Activated T-cell treated with anti-CD3 and anti-CD28 coated beads for 48 hours (primary cell): Measurements from ENCODE around the gene KLF4.

ENCODE experiments used
- DNase-seq: peaks from one replicate; pipeline ENCODE4 v3.0.0-alpha.2; 2020; ENCODE audit warnings: low read depth

The KLF4 gene

DNA sequence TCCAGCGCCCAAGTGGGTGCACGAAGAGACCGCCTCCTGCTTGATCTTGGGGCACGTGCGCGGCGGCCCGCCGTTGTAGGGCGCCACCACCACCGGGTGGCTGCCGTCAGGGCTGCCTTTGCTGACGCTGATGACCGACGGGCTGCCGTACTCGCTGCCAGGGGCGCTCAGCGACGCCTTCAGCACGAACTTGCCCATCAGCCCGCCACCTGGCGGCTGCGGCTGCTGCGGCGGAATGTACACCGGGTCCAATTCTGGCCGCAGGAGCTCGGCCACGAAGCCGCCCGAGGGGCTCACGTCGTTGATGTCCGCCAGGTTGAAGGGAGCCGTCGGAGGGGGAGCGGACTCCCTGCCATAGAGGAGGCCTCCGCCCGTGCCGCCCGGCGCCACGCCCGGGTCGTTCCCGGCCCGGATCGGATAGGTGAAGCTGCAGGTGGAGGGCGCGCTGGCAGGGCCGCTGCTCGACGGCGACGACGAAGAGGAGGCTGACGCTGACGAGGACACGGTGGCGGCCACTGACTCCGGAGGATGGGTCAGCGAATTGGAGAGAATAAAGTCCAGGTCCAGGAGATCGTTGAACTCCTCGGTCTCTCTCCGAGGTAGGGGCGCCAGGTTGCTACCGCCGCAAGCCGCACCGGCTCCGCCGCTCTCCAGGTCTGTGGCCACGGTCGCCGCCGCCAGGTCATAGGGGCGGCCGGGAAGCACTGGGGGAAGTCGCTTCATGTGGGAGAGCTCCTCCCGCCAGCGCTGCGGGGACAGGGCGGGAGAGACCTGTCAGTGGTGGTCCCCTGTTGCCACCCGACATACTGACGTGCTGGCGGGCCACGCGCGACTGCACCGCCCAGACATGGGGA, 1.8 kb downstream of the KLF4 start:
- peak; percentile 40 for DNase-seq

DNA sequence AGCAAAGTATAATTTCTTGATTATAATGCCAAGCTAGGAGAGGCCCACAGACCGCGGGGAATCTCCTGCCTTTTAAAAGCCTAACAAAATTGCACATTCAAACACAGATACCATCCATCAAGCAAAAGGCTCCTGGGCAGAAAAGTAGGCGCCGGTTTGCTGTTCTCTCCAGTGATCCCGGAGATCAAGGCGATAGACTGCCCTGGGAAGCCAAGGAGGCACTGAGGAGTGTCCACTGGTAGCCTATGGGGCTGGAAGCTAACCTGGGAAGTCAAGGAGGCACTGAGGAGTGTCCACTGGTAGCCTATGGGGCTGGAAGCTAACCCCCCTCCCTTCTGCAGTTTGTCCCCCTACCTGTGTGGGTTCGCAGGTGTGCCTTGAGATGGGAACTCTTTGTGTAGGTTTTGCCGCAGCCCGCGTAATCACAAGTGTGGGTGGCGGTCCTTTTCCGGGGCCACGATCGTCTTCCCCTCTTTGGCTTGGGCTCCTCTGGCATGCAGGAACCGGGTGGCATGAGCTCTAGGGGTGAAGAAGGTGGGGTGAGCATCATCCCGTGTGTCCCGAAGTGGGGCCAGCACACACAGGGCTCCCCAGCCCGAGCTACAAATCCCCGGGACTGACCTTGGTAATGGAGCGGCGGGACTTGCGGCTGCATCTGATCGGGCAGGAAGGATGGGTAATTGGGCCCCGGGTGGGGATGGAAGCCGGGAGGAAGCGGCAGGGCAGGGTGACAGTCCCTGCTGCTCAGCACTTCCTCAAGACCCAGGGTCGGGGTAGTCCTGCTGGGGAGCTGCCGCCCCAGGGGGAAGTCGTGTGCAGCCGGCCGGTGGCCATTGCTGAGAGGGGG, 2.7 kb downstream of the KLF4 start:
- no peak for DNase-seq

DNA sequence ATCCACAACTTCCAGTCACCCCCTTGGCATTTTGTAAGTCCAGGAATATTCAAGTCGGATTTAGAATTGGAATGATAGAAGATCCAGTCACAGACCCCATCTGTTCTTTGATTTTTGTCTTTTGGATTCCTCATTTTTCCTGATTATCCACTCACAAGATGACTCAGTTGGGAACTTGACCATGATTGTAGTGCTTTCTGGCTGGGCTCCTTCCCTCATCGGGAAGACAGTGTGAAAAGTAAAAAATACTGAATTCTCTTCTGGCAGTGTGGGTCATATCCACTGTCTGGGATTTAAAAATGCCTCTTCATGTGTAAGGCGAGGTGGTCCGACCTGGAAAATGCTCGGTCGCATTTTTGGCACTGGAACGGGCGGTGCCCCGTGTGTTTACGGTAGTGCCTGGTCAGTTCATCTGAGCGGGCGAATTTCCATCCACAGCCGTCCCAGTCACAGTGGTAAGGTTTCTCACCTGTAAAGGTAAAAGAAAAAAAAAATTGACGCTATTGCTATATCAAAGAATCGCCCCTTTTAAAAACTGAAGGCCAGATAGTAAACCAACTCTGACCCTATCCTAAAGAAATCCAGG, 4.0 kb downstream of the KLF4 start:
- DNase-seq: no peak

DNA sequence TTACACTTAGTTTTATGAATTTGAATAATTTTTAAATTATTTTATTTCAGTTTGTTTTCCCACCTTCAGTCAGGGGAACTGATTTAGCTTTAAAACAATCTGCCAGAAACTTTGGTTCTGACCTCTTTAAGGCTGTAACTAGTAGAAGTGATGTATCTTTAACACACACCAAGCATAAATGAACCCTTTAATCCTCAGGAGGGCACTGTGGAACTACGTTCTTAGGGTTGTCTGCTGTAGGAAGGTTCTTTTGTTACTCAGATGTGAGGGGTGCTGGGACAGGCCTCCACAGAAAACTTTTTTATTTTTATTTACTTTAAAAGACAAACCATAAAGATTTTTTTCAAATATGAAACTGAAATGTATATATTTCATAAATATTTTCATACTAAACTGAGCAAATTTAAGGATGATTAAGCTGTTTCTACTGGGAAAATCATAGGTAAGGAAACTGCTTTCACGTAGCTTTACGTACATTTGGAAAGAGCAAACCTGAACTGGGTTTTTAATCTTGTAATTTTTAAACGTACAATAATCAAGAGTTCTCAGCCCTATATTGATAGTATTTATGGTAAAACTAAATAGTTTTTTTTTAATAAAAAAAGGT, 5.3 kb downstream of the KLF4 start:
- no peak for DNase-seq

DNA sequence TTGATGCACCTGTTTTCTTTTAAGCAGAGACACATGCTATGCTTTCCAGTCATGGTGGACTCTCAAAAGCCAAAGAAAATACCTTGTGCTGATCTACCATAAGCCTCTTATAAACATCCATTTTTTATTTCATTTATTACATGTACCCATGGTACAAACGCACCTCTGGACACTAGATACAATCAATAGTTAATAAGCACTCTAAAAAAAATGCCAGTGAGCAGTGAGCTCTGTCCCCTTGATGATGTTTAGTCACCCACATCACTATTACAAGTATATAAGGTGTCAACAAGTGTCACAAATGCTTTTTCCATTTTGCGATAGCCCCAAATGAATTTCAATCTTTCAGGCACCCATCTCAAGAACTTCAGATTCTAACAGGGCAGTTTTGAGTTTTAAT, 5.9 kb downstream of the KLF4 start:
- no peak for DNase-seq

DNA sequence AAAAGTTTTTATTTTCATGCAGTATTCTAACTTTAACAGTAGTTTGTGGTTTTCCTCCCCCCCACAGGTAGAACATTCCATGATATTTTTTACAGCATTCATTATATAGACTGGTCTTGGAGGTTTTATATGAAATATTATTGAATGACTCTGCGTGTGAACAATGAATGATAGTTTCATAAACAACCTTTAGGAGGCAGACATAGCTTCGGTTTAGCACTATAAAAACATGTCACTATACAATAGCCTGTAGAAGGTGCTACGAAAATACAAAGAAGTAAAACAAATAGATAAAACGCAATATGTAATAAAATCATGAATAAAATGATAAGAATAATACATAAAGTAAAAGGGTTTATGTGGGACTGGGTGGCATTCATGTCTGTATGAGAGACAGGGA, 8.5 kb downstream of the KLF4 start:
- no peak for DNase-seq

DNA sequence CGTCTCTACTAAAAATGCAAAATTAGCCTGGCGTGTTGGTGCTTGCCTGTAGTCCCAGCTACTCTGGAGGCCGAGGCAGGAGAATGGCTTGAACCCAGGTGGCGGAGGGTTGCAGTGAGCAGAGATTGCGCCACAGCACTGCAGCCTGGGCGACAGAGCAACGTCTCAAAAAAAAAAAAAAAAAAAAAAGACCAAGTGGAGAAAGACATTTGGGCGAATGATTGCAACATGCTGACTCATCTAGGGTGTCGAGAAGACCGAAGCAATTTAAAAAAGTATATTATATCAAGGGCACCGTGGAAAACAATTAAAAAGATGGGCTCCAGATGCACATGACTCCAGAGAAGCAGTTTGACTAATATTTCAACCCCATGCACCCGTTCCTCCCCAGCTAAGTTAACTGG, 9.2 kb downstream of the KLF4 start:
- DNase-seq: no peak

DNA sequence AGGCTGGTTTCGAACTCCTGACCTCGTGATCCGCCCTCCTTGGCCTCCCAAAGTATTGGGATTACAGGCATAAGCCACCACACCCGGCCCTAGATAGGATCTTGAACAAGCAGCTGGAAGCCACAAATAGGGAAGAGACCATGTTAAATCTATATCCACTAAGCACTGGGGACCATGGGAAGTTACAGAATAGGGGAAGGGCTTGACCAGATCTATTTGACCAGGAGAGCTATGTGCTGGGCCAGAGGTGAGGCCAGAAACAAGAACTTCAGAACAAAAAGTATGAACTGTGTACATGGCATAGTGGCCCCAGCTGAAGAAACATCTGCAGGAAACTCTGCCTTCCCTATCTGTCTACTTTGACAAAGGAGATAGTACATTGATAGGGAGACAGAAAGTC, 10.8 kb downstream of the KLF4 start:
- DNase-seq: no peak

DNA sequence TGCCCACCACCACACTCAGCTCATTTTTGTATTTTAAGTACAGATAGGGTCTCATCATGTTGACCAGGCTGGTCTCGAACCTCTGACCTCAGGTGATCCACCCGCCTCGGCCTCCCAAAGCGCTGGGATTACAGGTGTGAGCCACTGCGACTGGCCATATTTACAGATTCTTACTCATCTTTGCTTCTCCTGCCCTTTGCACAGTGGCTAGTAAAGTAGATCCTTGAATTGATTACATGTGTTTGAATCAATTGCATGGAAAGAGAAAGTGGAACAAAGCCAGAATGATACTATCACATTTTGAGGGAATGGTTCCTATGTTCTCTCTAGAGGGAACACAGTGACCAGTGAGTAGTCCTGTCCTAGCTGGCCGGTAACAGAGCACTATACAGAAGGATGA, 15.4 kb downstream of the KLF4 start:
- no peak for DNase-seq

DNA sequence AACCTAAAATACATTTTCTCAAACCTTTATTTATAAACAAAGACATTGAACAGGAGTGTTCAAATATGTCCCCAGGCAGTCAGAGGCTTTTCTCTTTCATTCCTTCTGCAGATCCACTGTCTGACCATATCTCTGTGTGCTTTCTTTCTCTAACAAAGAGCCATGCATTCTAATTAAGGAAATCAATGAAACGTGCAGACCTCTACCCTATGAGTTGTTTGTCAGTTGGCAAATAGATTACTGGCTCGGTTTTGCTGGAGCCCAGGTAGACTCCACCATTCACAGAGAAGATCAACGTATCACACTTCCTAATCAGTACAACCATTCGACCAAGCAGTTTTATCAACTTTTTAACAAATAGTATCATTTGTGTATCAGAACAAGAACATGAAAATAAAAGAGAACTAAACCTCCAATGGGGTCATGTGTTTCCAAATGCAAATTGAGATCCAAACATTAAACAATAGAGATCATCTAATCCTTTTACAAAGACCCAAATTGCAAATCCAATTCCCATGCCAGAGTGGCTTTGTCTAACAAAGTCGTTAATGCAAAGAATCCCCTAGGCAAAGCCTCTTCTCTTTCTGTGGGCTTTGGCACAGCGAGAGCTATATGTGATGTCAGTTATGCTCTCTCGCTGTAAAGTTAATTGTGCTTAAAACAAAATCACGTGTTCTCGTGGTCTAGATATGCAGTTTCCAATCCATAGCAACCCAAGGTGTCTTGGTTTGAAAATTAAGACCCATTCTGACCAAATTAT, 16.8 kb downstream of the KLF4 start:
- DNase-seq: no peak

DNA sequence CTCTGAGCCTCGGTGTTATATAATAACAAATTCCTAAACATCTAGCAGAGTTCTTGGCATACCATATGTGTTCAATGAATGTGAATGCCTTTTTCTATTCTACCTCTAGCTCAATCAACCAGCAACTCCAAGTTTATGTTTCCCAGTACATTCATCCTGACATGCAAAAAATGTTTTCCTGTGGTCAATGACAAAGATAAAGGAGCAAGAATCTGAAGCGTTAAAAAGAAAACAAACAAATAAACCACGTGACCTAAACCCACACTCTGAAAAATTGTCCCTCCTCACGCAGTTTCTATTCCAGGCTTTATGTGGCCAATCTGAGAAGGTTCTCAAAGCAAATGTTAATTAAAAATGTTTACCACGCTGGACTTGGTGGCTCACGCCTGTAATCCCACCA, 18.0 kb downstream of the KLF4 start:
- DNase-seq: no peak

DNA sequence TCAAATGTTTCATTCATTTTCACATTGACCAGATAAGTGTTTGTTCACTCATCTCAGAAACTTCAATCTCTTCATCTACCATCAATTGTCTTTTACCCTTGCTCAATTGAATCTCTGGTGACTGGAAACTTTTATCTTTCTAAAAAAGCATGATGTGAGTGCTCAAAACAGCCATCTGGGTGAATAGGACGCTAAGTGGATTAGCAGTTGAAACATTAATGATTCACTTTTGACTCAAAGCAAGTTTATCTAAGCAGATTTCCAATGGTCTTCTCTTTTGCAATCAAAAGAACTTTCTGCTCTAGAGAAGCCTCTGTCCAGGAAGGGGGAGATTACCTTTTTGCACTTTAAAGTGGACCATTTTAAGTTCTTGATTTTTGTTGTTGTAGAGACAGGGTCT, 22.2 kb downstream of the KLF4 start:
- DNase-seq: no peak

DNA sequence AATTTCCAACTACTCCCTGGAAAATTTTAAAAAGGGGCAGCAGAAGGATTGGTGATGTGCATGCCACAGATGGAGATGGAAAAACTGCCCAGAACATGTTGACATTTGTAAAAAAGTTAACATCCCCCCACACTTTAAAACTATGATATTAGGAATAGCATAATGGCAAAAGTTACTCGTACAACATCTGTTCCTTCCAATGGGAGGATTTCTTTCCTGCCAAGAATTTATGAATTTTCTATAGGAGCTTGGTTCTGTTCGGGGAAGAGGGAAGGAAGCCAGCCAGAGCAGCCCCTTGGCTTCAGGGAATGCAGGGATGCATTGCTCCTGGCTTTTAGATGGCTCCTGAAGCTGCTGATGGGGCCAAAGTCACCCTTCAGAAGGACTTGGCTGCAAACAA, 22.7 kb downstream of the KLF4 start:
- no peak for DNase-seq

DNA sequence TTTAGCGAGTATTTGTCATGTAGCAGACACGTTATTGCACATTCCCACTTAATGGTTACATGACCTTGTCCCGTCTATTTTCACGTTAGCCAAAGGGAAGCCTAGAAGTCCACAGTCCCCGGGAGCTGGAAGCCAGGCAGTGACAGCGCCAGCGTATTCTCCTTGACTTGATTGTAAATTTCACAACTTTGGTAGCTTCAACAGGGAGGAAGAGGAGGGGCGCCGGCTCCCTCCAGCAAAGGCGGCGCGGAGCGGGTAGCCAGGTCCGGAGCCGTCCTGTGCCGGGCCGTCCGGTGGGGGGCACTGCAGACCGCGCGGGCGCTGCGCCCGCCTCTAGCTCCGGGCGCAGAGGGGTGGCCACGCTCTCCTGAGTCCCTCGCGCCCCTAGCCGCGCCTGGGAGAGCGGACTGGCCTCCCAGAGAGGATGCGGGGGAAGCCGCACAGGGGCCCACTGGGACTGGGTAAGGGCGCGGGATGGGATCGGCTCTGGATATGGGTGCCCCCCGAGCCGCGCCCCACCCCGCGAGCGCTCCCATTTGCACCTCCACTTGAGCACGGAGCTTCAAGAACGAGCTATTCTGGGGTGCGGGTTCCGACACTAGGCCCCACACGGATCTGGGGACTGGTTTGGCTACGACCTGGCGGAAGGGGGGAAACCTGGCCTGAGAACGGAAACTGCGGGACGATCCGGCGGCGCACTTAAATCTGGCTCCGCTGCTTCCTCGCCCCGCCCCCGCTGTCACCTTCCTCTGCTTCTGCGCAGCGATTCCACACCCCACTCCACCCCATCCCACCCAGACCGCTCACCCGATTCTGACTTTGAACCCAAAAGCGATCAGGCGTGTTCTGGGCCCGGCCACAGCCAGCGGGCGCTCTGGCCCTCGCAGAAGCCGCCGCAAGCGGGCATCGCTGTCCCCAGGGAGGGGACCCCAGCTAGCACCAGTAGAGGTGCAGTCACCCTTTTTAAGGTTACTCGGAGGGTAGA, 23.8 kb downstream of the KLF4 start:
- peak; percentile 25 for DNase-seq

DNA sequence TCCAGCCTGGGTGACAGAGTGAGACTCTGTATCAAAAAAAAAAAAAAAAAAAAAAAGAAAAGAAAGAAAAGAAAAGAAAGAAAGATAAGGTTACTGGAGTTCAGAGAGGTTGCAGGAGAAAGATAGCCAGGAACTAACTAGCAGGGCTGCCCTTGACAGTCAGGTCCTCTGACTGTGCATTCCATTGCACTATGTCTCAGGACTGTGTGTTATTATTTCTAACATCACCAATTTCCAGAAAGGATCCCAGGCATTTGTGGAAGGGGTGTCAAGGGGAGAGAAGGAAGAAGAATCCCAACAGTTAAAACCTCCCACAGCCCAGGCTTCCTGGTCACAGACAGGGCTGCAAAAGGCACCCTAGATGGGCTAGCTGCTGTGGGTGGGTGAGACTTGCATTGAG, 25.1 kb downstream of the KLF4 start:
- no peak for DNase-seq

DNA sequence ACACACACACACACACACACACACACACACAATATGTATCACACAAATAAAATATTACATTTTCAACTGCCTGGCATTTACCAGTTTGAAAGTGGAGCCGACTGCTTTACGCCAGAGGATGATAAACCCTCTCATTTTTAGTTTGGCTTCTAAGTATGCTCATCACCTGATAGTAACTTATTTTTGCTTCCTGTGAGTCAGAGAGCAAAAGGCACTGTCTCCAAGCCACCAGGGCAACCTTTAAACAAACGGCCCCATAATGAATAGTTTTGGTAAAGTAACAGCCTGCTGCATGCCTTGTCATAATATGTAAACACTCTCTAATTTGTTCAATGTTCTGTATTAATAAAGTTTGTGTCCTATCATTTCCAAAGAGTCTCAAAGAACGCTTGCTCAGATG, 26.9 kb downstream of the KLF4 start:
- no peak for DNase-seq

DNA sequence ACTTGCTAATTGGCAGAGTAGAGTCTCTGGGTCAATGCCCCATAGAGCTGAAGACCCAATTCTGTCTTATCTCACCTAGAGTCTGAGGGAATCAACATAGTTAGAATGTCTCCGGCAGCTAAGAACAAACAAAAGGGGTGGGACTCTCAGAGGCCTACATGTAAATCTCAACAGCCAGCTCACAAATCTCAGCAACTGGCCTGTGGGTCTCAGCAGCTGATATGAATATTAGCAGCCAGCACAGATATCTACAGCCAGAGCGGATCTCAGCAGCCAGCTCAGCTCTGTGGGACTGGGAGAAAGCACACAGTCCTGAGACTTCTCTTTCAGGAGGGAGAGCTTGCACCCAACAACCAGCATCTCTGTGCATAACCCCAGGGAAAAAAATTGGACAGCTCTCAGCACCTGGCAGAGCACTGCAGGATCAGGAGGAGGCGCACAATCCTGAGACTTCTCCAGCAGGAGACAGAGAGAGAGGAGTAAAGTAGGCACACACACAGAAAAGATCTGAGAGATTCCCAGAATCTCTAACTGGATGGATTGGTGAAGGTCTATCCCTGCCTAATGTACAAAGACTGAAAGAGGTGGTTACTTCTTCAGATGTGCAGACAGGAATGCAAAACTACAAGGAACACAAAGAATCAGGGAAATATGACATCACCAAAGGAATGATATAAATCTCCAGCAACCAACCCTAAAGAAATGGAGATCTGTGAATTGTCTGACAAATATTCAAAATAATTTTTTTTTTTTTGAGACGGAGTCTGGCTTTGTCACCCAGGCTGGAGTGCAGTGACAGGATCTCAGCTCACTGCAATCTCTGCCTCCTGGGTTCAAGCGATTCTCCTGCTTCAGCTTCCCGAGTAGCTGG, 29.2 kb downstream of the KLF4 start:
- no peak for DNase-seq

DNA sequence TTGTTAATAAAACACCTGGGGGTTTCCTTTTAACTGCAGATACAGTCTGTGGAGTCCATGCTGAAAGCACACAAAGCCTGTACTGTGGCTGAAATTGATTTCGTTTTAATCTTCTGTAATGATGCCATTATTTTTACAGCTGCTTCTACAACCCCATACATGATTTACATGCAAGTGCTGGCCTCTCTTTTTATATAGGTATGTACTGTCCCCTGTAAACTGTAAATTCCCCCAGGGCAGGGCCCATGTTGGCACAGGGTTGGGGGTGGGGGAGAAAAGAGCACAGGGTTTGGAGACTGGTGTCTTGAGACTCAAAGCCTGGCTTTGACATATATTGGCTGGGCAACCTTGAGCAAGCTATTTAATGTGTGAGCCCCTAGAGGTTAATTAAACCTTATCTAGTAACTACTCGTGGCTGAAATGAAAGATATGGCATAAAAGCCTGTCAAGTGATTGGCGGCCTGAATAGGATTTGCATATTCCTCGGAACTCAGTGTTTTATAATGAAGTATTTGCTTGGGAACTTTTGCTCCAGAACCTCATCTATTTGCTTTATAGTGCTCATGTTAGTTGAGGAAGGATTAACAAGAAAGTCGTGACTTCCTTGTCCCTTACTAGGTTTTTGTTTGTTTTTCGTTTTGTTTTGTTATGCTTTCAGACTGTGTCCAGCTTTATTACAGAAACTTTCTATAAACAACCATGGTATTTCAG, 34.0 kb downstream of the KLF4 start:
- DNase-seq: no peak

DNA sequence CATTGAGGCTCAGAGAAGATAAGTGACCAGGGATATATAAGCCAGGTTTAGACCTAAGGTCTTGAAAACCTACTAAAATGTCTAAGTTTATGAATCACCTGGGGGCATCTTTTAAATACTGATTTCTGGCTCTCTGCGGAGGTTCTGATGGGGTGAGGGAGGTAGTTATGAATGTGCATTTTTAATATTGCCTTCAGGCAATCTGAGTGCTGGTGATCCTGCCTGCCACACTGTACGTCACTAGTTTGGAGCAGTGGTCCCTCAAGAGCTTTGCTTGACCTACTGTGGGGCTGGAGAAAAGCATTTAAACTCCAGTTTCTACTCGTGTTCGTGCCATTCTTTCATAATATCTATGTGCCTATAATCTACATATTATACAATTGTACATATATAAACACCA, 36.1 kb downstream of the KLF4 start:
- no peak for DNase-seq
